ENCODE data around the gene ODC1.

DNA sequence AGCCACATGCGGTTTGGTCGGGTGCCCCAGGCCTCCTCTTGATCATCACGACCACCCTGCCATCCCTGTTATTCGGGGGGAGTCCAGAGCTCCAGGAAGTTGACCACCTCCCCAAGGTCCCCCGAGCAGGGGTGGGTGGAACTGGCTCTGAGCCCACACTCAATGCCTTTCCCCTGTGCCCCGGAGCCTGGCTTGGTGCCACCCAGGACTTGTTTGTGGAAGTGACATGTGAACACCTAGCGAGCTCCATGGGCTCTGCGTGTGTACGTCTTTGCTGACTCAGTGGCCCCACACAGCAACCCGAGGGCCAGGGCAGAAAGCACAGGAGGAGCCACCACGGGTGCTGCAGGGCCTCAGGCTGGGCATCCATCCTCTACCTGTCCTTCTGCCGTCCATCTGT, 32.5 kb downstream of the ODC1 start:
- TF ChIP-seq, protein P1, sequence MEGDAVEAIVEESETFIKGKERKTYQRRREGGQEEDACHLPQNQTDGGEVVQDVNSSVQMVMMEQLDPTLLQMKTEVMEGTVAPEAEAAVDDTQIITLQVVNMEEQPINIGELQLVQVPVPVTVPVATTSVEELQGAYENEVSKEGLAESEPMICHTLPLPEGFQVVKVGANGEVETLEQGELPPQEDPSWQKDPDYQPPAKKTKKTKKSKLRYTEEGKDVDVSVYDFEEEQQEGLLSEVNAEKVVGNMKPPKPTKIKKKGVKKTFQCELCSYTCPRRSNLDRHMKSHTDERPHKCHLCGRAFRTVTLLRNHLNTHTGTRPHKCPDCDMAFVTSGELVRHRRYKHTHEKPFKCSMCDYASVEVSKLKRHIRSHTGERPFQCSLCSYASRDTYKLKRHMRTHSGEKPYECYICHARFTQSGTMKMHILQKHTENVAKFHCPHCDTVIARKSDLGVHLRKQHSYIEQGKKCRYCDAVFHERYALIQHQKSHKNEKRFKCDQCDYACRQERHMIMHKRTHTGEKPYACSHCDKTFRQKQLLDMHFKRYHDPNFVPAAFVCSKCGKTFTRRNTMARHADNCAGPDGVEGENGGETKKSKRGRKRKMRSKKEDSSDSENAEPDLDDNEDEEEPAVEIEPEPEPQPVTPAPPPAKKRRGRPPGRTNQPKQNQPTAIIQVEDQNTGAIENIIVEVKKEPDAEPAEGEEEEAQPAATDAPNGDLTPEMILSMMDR (IDR thresholded peaks at IDR 0.05): no peak
- TF ChIP-seq POLR2A (IDR thresholded peaks at IDR 0.05) (no peak), EP300 (IDR thresholded peaks at IDR 0.05) (no peak)

Data from tibial nerve (tissue), 4 donors.